Large intestine (tissue), 3 donors: Measurements from ENCODE around the gene PDZRN3. TPM values are rescaled to one million over a fixed set of nuclear protein-coding genes. Genes with fewer than 3 reads are reported as not detected.
"Not testable (repeated sequence)": the region's sequence is repeated elsewhere in the genome, so short reads cannot be mapped to it uniquely, and the experiment has no call there.

Experiments
- DNase-seq, 2 donors: peaks; one replicate each; pipeline versions ENCODE4 v3.0.0 to v3.0.0-alpha.2; 2013
- H3K27ac ChIP-seq: one replicate; pipeline ENCODE4 v1.5.1; 2013; ENCODE audit warnings: low read length
- H3K27me3 ChIP-seq: 2 replicates; pipeline ENCODE4 v1.6.1; 2013; ENCODE audit warnings: low read length; ENCODE audit not compliant: control insufficient read depth, insufficient read depth
- H3K36me3 ChIP-seq: 2 replicates; pipeline ENCODE4 v1.6.1; 2013; ENCODE audit warnings: low read length; ENCODE audit not compliant: control insufficient read depth, insufficient read depth
- H3K4me1 ChIP-seq: one replicate; pipeline ENCODE4 v1.6.1; 2013; ENCODE audit warnings: low read length; ENCODE audit not compliant: control insufficient read depth, insufficient read depth
- H3K4me3 ChIP-seq: one replicate; pipeline ENCODE4 v1.5.1; 2013; ENCODE audit warnings: low read length
- H3K9me3 ChIP-seq: one replicate; pipeline ENCODE4 v1.6.1; 2013; ENCODE audit warnings: mild to moderate bottlenecking, low read depth, low read length, moderate library complexity; ENCODE audit not compliant: control insufficient read depth
- WGBS: methylation state at CpG from one replicate; pipeline ENCODE4 v1.1.5; 2013; ENCODE audit warnings: low lambda C conversion rate; ENCODE audit not compliant: insufficient coverage; 5-methylcytosine and 5-hydroxymethylcytosine counted together
- polyA plus RNA-seq: library from polyadenylated mRNA; unstranded; fragments of 120-200 nt; gene quantifications from one replicate; pipeline ENCODE4 v1.2.1, GENCODE V29; 2013

The PDZRN3 gene
- polyA plus RNA-seq, 1 donor: 40.7 TPM

GRCh38 chr3:73470860-73471259, 153.9 kb downstream of the PDZRN3 start:
- Histone ChIP-seq H3K36me3 (no peaks in the 10 kb centered on the region), H3K27ac (no peak overlapping the region)
- 40% methylated on average over 1 of the region's 4 CpGs for WGBS

GRCh38 chr3:73469331-73469730, 155.4 kb downstream of the PDZRN3 start:
- H3K27ac ChIP-seq: no peak overlapping the region
- H3K4me3 ChIP-seq: no peak overlapping the region
- H3K4me1 ChIP-seq: peaks cover 9% of the 10 kb centered on the region
- H3K9me3 ChIP-seq: no peaks in the 10 kb centered on the region
- H3K36me3 ChIP-seq: no peaks in the 10 kb centered on the region
- H3K27me3 ChIP-seq: no peaks in the 10 kb centered on the region
- WGBS: no CpG with 5 or more reads among the region's 9 CpGs
- no peak for DNase-seq

More at GRCh38 chr3:73470860-73471259, 153.9 kb downstream of the PDZRN3 start:
- Histone ChIP-seq H3K4me3 (no peak overlapping the region), H3K27me3 (no peaks in the 10 kb centered on the region), H3K9me3 (no peaks in the 10 kb centered on the region), H3K4me1 (peaks cover 14% of the 10 kb centered on the region)
- DNase-seq: no peak

- no peak for DNase-seq
- Histone ChIP-seq H3K36me3 (no peaks in the 10 kb centered on the region), H3K4me3 (no peak overlapping the region), H3K27me3 (no peaks in the 10 kb centered on the region), H3K4me1 (no peaks in the 10 kb centered on the region), H3K9me3 (no peaks in the 10 kb centered on the region), H3K27ac (no peak overlapping the region)
- WGBS: 40% methylated on average over 1 of the region's 3 CpGs
Measured at GRCh38 chr3:73467211-73467610, 157.5 kb downstream of the PDZRN3 start.

GRCh38 chr3:73465926-73466325, 158.8 kb downstream of the PDZRN3 start:
- no peak for DNase-seq
- WGBS: 100% methylated on average over 1 of the region's 2 CpGs
- H3K36me3 ChIP-seq: no peaks in the 10 kb centered on the region
- no peak overlapping the region for H3K4me3 ChIP-seq
- no peak overlapping the region for H3K27ac ChIP-seq
- no peaks in the 10 kb centered on the region for H3K9me3 ChIP-seq
- no peaks in the 10 kb centered on the region for H3K27me3 ChIP-seq
- H3K4me1 ChIP-seq: no peaks in the 10 kb centered on the region

GRCh38 chr3:73464126-73464525, 160.6 kb downstream of the PDZRN3 start:
- WGBS: 100% methylated on average over 1 of the region's 5 CpGs
- H3K9me3 ChIP-seq, DNase-seq, H3K4me3 ChIP-seq, H3K27me3 ChIP-seq, H3K27ac ChIP-seq, H3K4me1 ChIP-seq, H3K36me3 ChIP-seq: not testable (repeated sequence)

GRCh38 chr3:73461547-73461946, 163.2 kb downstream of the PDZRN3 start:
- Histone ChIP-seq H3K27ac (no peak overlapping the region), H3K4me1 (no peaks in the 10 kb centered on the region), H3K36me3 (no peaks in the 10 kb centered on the region), H3K9me3 (no peaks in the 10 kb centered on the region), H3K27me3 (no peaks in the 10 kb centered on the region), H3K4me3 (no peak overlapping the region)
- DNase-seq: no peak
- WGBS: no CpG with 5 or more reads among the region's 4 CpGs

- Histone ChIP-seq H3K27ac (no peak overlapping the region), H3K4me1 (no peaks in the 10 kb centered on the region), H3K4me3 (no peak overlapping the region), H3K27me3 (no peaks in the 10 kb centered on the region), H3K9me3 (no peaks in the 10 kb centered on the region), H3K36me3 (no peaks in the 10 kb centered on the region)
- DNase-seq: no peak
- WGBS: 100% methylated on average over 1 of the region's 2 CpGs
Measured at GRCh38 chr3:73459711-73460110, 165.0 kb downstream of the PDZRN3 start.

GRCh38 chr3:73453666-73454065, 171.1 kb downstream of the PDZRN3 start:
- H3K27ac ChIP-seq: no peak overlapping the region
- H3K36me3 ChIP-seq: no peaks in the 10 kb centered on the region
- no peaks in the 10 kb centered on the region for H3K27me3 ChIP-seq
- no peaks in the 10 kb centered on the region for H3K9me3 ChIP-seq
- no peak overlapping the region for H3K4me3 ChIP-seq
- WGBS: 100% methylated on average over 1 of the region's 4 CpGs
- DNase-seq: no peak
- H3K4me1 ChIP-seq: peaks cover 20% of the 10 kb centered on the region

- Histone ChIP-seq H3K4me1 (peaks cover 25% of the 10 kb centered on the region), H3K27ac (no peak overlapping the region), H3K27me3 (no peaks in the 10 kb centered on the region), H3K4me3 (no peak overlapping the region), H3K9me3 (no peaks in the 10 kb centered on the region), H3K36me3 (no peaks in the 10 kb centered on the region)
- no CpG with 5 or more reads among the region's 3 CpGs for WGBS
- no peak for DNase-seq
Measured at GRCh38 chr3:73452729-73453128, 172.0 kb downstream of the PDZRN3 start.

- no peak overlapping the region for H3K4me3 ChIP-seq
- H3K27me3 ChIP-seq: no peaks in the 10 kb centered on the region
- peaks cover 25% of the 10 kb centered on the region for H3K4me1 ChIP-seq
- peak overlapping the region; percentile 10 for H3K27ac ChIP-seq
- WGBS: no CpG with 5 or more reads among the region's 3 CpGs
- H3K36me3 ChIP-seq: no peaks in the 10 kb centered on the region
- H3K9me3 ChIP-seq: no peaks in the 10 kb centered on the region
- peak; percentile 30 to 72 for DNase-seq
Measured at GRCh38 chr3:73451301-73451944, 173.3 kb downstream of the PDZRN3 start.

GRCh38 chr3:73449774-73450173, 175.0 kb downstream of the PDZRN3 start:
- Histone ChIP-seq H3K27me3 (no peaks in the 10 kb centered on the region), H3K4me3 (no peak overlapping the region), H3K27ac (no peak overlapping the region), H3K4me1 (peaks cover 25% of the 10 kb centered on the region), H3K36me3 (no peaks in the 10 kb centered on the region), H3K9me3 (no peaks in the 10 kb centered on the region)
- DNase-seq: no peak
- WGBS: no CpG with 5 or more reads among the region's 4 CpGs
